NB4 (cell line): ENCODE results near the gene SMCR8.

Experiments
- POLR2A ChIP-seq: IDR thresholded peaks from 2 replicates; pipeline ENCODE4 v1.6.1; 2011; ENCODE audit warnings: mild to moderate bottlenecking; ENCODE audit not compliant: insufficient read length; ENCODE audit errors: extremely low read depth
- TF ChIP-seq, protein P1 (sequence below): IDR thresholded peaks from one replicate; pipeline ENCODE4 v1.5.1; 2012; ENCODE audit warnings: low read depth, low read length

DNA sequence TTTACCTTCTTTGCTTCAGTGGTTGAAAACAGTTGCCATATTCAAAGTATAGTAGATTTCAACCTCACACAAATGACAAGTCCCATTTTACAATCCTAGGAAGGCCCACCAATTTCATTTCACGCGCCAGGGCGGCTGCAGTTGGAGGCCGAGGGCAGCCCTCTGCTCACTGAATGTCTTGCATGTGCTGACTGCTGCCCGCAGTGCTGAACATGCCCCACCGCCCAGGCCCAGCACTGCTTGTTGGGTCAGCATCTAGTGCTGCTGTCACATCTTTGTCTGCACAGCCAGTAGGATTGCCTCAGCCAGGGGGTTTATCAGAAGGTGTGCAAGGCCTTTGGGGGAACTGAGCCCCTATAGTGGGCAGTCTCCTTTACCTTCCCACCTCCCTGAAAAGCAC is 11.5 kb downstream of the SMCR8 start:
- TF ChIP-seq POLR2A: no peak
- TF ChIP-seq, protein P1, sequence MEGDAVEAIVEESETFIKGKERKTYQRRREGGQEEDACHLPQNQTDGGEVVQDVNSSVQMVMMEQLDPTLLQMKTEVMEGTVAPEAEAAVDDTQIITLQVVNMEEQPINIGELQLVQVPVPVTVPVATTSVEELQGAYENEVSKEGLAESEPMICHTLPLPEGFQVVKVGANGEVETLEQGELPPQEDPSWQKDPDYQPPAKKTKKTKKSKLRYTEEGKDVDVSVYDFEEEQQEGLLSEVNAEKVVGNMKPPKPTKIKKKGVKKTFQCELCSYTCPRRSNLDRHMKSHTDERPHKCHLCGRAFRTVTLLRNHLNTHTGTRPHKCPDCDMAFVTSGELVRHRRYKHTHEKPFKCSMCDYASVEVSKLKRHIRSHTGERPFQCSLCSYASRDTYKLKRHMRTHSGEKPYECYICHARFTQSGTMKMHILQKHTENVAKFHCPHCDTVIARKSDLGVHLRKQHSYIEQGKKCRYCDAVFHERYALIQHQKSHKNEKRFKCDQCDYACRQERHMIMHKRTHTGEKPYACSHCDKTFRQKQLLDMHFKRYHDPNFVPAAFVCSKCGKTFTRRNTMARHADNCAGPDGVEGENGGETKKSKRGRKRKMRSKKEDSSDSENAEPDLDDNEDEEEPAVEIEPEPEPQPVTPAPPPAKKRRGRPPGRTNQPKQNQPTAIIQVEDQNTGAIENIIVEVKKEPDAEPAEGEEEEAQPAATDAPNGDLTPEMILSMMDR: no peak
